Adipocyte (in vitro differentiated cells): ENCODE data around the gene PCDH1.
A peak's percentile ranks its signal among the peaks of the same experiment; 100 is the strongest.

ENCODE experiments used
- DNase-seq: peaks from one replicate; pipeline ENCODE4 v3.0.0-alpha.2; 2015; ENCODE audit warnings: low read depth
- H3K27me3 ChIP-seq: replicated peaks from 2 replicates; pipeline ENCODE4 v1.7.0; 2013; ENCODE audit warnings: mild to moderate bottlenecking, low read length, moderate library complexity; ENCODE audit not compliant: control insufficient read depth, insufficient read depth
- H3K36me3 ChIP-seq: 2 replicates; pipeline ENCODE4 v1.7.0; 2013; ENCODE audit warnings: low read length, mild to moderate bottlenecking, moderate library complexity; ENCODE audit not compliant: control insufficient read depth, insufficient read depth, severe bottlenecking
- H3K4me1 ChIP-seq: 2 replicates; pipeline ENCODE4 v1.7.0; 2013; ENCODE audit warnings: mild to moderate bottlenecking, low read length, moderate library complexity; ENCODE audit not compliant: control insufficient read depth, insufficient read depth
- H3K4me3 ChIP-seq: 2 replicates; pipeline ENCODE4 v1.7.0; 2013; ENCODE audit warnings: mild to moderate bottlenecking, low read length, moderate library complexity
- H3K9ac ChIP-seq: 2 replicates; pipeline ENCODE4 v1.7.0; 2013; ENCODE audit warnings: mild to moderate bottlenecking, low read length, moderate library complexity
- H3K9me3 ChIP-seq: 2 replicates; pipeline ENCODE4 v1.7.0; 2013; ENCODE audit warnings: mild to moderate bottlenecking, low read length, moderate library complexity; ENCODE audit not compliant: control insufficient read depth

PCDH1 gene

GRCh38 chr5:141914199-141914743, 36.1 kb upstream of the PCDH1 start:
- peaks cover 6% of the 10 kb centered on the region for H3K4me1 ChIP-seq
- H3K4me3 ChIP-seq = peak overlapping the region; percentile 73
- DNase-seq = peak; percentile 32

GRCh38 chr5:141913560-141914198, 35.5 kb upstream of the PCDH1 start:
- peak overlapping the region; percentile 73 for H3K9ac ChIP-seq

More at GRCh38 chr5:141914199-141914743, 36.1 kb upstream of the PCDH1 start:
- H3K9me3 ChIP-seq = no peaks in the 10 kb centered on the region
- no peaks in the 10 kb centered on the region for H3K36me3 ChIP-seq
- peak overlapping the region; percentile 73 for H3K9ac ChIP-seq
- peaks cover 8% of the 10 kb centered on the region for H3K27me3 ChIP-seq

GRCh38 chr5:141910271-141910673, 32.1 kb upstream of the PCDH1 start:
- Histone ChIP-seq H3K27me3 (no peaks in the 10 kb centered on the region), H3K36me3 (no peaks in the 10 kb centered on the region), H3K9me3 (no peaks in the 10 kb centered on the region), H3K9ac (no peak overlapping the region), H3K4me1 (peaks cover 13% of the 10 kb centered on the region), H3K4me3 (no peak overlapping the region)
- no peak for DNase-seq

More at GRCh38 chr5:141913560-141914198, 35.5 kb upstream of the PCDH1 start:
- Histone ChIP-seq H3K9me3 (no peaks in the 10 kb centered on the region), H3K4me1 (peaks cover 11% of the 10 kb centered on the region), H3K36me3 (no peaks in the 10 kb centered on the region), H3K4me3 (peak overlapping the region; percentile 73), H3K27me3 (peaks cover 8% of the 10 kb centered on the region)
- DNase-seq = no peak

- no peak for DNase-seq
- H3K9ac ChIP-seq = no peak overlapping the region
Measured at GRCh38 chr5:141909212-141909611, 31.0 kb upstream of the PCDH1 start.

GRCh38 chr5:141908796-141909195, 30.6 kb upstream of the PCDH1 start:
- Histone ChIP-seq H3K27me3 (no peaks in the 10 kb centered on the region), H3K4me1 (peaks cover 10% of the 10 kb centered on the region), H3K9me3 (no peaks in the 10 kb centered on the region), H3K36me3 (no peaks in the 10 kb centered on the region), H3K9ac (no peak overlapping the region), H3K4me3 (no peak overlapping the region)
- DNase-seq = no peak

More at GRCh38 chr5:141909212-141909611, 31.0 kb upstream of the PCDH1 start:
- Histone ChIP-seq H3K4me3 (no peak overlapping the region), H3K36me3 (no peaks in the 10 kb centered on the region), H3K9me3 (no peaks in the 10 kb centered on the region), H3K4me1 (peaks cover 13% of the 10 kb centered on the region), H3K27me3 (no peaks in the 10 kb centered on the region)

GRCh38 chr5:141906972-141907371, 28.8 kb upstream of the PCDH1 start:
- DNase-seq = no peak
- Histone ChIP-seq H3K4me3 (no peak overlapping the region), H3K4me1 (peaks cover 7% of the 10 kb centered on the region), H3K9me3 (no peaks in the 10 kb centered on the region), H3K27me3 (no peaks in the 10 kb centered on the region), H3K9ac (no peak overlapping the region), H3K36me3 (no peaks in the 10 kb centered on the region)

GRCh38 chr5:141906517-141906916, 28.3 kb upstream of the PCDH1 start:
- Histone ChIP-seq H3K4me3 (no peak overlapping the region), H3K9ac (no peak overlapping the region), H3K27me3 (no peaks in the 10 kb centered on the region), H3K4me1 (peaks cover 7% of the 10 kb centered on the region), H3K36me3 (no peaks in the 10 kb centered on the region), H3K9me3 (no peaks in the 10 kb centered on the region)
- no peak for DNase-seq

- no peak overlapping the region for H3K9ac ChIP-seq
- H3K4me3 ChIP-seq = no peak overlapping the region
- peaks cover 7% of the 10 kb centered on the region for H3K4me1 ChIP-seq
- H3K36me3 ChIP-seq = no peaks in the 10 kb centered on the region
- no peaks in the 10 kb centered on the region for H3K9me3 ChIP-seq
- no peak for DNase-seq
- H3K27me3 ChIP-seq = no peaks in the 10 kb centered on the region
Measured at GRCh38 chr5:141904551-141904950, 26.3 kb upstream of the PCDH1 start.

GRCh38 chr5:141903261-141903660, 25.1 kb upstream of the PCDH1 start:
- no peak for DNase-seq

GRCh38 chr5:141902015-141902814, 24.0 kb upstream of the PCDH1 start:
- Histone ChIP-seq H3K9ac (no peak overlapping the region), H3K4me3 (no peak overlapping the region), H3K9me3 (no peaks in the 10 kb centered on the region), H3K36me3 (no peaks in the 10 kb centered on the region), H3K27me3 (no peaks in the 10 kb centered on the region), H3K4me1 (peaks cover 6% of the 10 kb centered on the region)
- no peak for DNase-seq

More at GRCh38 chr5:141903261-141903660, 25.1 kb upstream of the PCDH1 start:
- H3K9ac ChIP-seq = no peak overlapping the region
- H3K4me1 ChIP-seq = peaks cover 6% of the 10 kb centered on the region
- H3K9me3 ChIP-seq = no peaks in the 10 kb centered on the region
- H3K36me3 ChIP-seq = no peaks in the 10 kb centered on the region
- no peaks in the 10 kb centered on the region for H3K27me3 ChIP-seq
- H3K4me3 ChIP-seq = no peak overlapping the region

GRCh38 chr5:141898448-141899049, 20.3 kb upstream of the PCDH1 start:
- no peaks in the 10 kb centered on the region for H3K27me3 ChIP-seq
- no peak overlapping the region for H3K4me3 ChIP-seq
- H3K9ac ChIP-seq = no peak overlapping the region
- no peaks in the 10 kb centered on the region for H3K9me3 ChIP-seq
- peak; percentile 20 for DNase-seq
- no peaks in the 10 kb centered on the region for H3K36me3 ChIP-seq
- H3K4me1 ChIP-seq = peaks cover 6% of the 10 kb centered on the region
